ENCODE measurements around the gene HDGFL2.

HDGFL2 gene

GRCh38 chr19:4472174-4472974 is at the start of gene HDGFL2:
HDGFL2 (plus strand) TSS chr19:4472297; CDS start chr19:4472351, 54 bp downstream.
- no peak for DNase-seq (ENCODE audit: low spot score)

- DNase-seq (ENCODE audit: low spot score), result no peak
Observed at GRCh38 chr19:4423416-4424126, 48.5 kb upstream of the HDGFL2 start.

- DNase-seq (ENCODE audit: low spot score), result no peak
Observed at GRCh38 chr19:4425537-4425936, 46.6 kb upstream of the HDGFL2 start.

GRCh38 chr19:4428326-4428975 is 43.6 kb upstream of the HDGFL2 start:
- no peak for DNase-seq (ENCODE audit: low spot score)

- no peak for DNase-seq (ENCODE audit: low spot score)
Observed at GRCh38 chr19:4429256-4429655, 42.8 kb upstream of the HDGFL2 start.

GRCh38 chr19:4429771-4430171 is 42.3 kb upstream of the HDGFL2 start:
- no peak for DNase-seq (ENCODE audit: low spot score)

GRCh38 chr19:4430760-4431159 is 41.3 kb upstream of the HDGFL2 start:
- DNase-seq (ENCODE audit: low spot score), result no peak

GRCh38 chr19:4431296-4431695 is 40.8 kb upstream of the HDGFL2 start:
- DNase-seq (ENCODE audit: low spot score), result no peak

- DNase-seq (ENCODE audit: low spot score), result no peak
Observed at GRCh38 chr19:4431808-4432674, 40.1 kb upstream of the HDGFL2 start.

- no peak for DNase-seq (ENCODE audit: low spot score)
Observed at GRCh38 chr19:4432918-4433506, 39.1 kb upstream of the HDGFL2 start.

GRCh38 chr19:4434391-4434790 is 37.7 kb upstream of the HDGFL2 start:
- no peak for DNase-seq (ENCODE audit: low spot score)

- DNase-seq (ENCODE audit: low spot score), result no peak
Observed at GRCh38 chr19:4436231-4436630, 35.9 kb upstream of the HDGFL2 start.

GRCh38 chr19:4437103-4437502 is 35.0 kb upstream of the HDGFL2 start:
- no peak for DNase-seq (ENCODE audit: low spot score)

- no peak for DNase-seq (ENCODE audit: low spot score)
Observed at GRCh38 chr19:4439243-4439642, 32.9 kb upstream of the HDGFL2 start.

- no peak for DNase-seq (ENCODE audit: low spot score)
Observed at GRCh38 chr19:4441994-4442818, 29.9 kb upstream of the HDGFL2 start.

GRCh38 chr19:4442819-4443146 is 29.3 kb upstream of the HDGFL2 start:
- no peak for DNase-seq (ENCODE audit: low spot score)

GRCh38 chr19:4443188-4443587 is 28.9 kb upstream of the HDGFL2 start:
- DNase-seq (ENCODE audit: low spot score), result no peak

- no peak for DNase-seq (ENCODE audit: low spot score)
Observed at GRCh38 chr19:4443966-4444764, 27.9 kb upstream of the HDGFL2 start.

- no peak for DNase-seq (ENCODE audit: low spot score)
Observed at GRCh38 chr19:4444765-4445741, 27.0 kb upstream of the HDGFL2 start.
